ENCODE measurements around the gene CHST8.
"Not testable (repeated sequence)": the region's sequence is repeated elsewhere in the genome, so short reads cannot be mapped to it uniquely, and the experiment has no call there.

CHST8 gene

DNA sequence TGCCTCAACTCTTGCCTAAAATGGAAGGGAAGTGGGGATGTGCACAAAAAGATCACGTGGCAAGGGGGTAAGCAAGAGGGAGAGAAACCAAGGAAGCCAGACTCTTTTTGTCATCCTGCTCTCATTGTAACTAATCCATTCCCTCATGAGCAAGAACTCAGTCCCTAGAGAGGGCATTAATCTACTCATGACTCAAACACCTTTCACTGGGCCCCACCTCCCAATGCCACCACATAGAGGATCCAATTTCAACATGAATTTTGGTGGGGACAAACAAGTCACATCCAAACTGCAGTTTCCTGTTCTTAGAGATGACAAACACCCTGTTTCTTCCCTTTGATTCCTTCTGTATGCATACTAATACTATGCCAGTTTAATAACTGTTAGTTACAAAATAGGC lies 11.2 kb upstream of the CHST8 start:
- TF ChIP-seq FOXP2 (optimal IDR thresholded peaks at IDR 0.05; ENCODE audit: control extremely low read depth, extremely low read length, insufficient read depth) (no peak), POLR2AphosphoS5 (IDR thresholded peaks at IDR 0.05; ENCODE audit: borderline replicate concordance, low read depth, low read length) (no peak), EZH2 (IDR thresholded peaks at IDR 0.05) (no peak)
- no peak overlapping the region for H3K27ac ChIP-seq
- DNase-seq (ENCODE audit: low read depth, low spot score), result no peak
- no peak overlapping the region for H3K4me3 ChIP-seq
- no peaks in the 10 kb centered on the region for H3K36me3 ChIP-seq (ENCODE audit: insufficient read depth, low read length)
- H3K9me3 ChIP-seq (ENCODE audit: low read depth, low read length), result 0 out of 2 replicates have a peak, but pooled peaks cover 4% of the 10 kb centered on the region
- no peak overlapping the region for H3K9ac ChIP-seq (ENCODE audit: insufficient read length)

DNA sequence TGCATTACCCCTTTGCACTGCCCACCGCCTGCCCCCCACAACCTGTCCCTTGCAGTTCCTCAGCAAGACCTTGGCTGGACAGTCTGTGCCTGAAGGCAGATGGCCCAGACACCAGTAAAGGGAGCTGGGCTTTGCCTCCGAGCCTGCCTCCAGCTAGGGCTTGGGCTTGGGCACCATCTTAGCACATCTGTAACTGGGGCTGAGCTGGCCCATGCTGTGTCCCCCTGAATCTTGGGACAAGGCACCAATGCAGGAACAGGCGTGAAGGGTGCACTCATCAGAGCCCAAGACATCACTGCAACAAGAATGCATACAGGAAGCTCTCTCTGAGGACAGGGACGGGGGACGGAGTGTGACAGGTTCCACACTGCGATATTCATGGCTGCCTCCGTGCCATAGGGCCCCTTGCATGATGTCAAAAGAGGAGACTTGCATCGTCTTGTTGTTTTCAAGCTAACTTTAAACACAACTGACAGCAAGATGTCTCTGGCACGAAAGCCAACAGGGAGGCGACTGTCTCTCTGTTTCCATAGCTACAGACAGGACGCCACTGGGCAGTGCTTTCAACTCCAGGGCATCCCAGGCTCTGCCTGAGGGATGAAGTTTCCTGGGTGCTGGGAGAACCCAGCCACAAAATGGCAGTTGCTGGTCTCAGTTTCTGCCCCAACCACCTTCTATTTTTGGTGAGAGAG lies 8.7 kb upstream of the CHST8 start:
- Histone ChIP-seq H3K4me3 (no peak overlapping the region), H3K27ac (no peak overlapping the region), H3K36me3 (ENCODE audit: insufficient read depth, low read length) (no peaks in the 10 kb centered on the region), H3K9me3 (ENCODE audit: low read depth, low read length) (0 out of 2 replicates have a peak, but pooled peaks cover 4% of the 10 kb centered on the region), H3K9ac (ENCODE audit: insufficient read length) (no peak overlapping the region)
- TF ChIP-seq EZH2 (IDR thresholded peaks at IDR 0.05) (no peak), POLR2AphosphoS5 (IDR thresholded peaks at IDR 0.05; ENCODE audit: borderline replicate concordance, low read depth, low read length) (no peak), FOXP2 (optimal IDR thresholded peaks at IDR 0.05; ENCODE audit: control extremely low read depth, extremely low read length, insufficient read depth) (no peak)
- DNase-seq (ENCODE audit: low read depth, low spot score), result no peak

DNA sequence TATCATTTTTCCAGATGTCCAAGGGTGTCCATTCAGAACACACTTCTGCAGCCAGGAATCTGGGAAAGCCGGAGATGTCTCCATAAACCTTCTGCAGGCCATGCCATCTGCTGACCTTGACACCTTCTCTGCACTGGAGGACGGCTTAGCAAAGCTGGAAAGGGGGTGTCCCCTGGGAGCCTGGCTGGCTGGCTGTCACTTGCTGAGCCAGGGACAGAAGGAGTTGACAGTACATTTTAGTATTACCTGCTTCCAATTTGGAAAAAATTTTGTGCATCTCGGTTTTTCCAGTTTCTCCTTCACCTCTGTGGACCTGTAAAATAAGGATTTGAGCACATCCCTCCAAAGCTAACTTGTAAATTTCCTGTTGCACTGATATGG lies 8.1 kb upstream of the CHST8 start:
- no peak overlapping the region for H3K27ac ChIP-seq
- no peak overlapping the region for H3K9ac ChIP-seq (ENCODE audit: insufficient read length)
- 0 out of 2 replicates have a peak, but pooled peaks cover 4% of the 10 kb centered on the region for H3K9me3 ChIP-seq (ENCODE audit: low read depth, low read length)
- no peak overlapping the region for H3K4me3 ChIP-seq
- H3K36me3 ChIP-seq (ENCODE audit: insufficient read depth, low read length), result no peaks in the 10 kb centered on the region
- TF ChIP-seq EZH2 (IDR thresholded peaks at IDR 0.05) (no peak), FOXP2 (optimal IDR thresholded peaks at IDR 0.05; ENCODE audit: control extremely low read depth, extremely low read length, insufficient read depth) (no peak), POLR2AphosphoS5 (IDR thresholded peaks at IDR 0.05; ENCODE audit: borderline replicate concordance, low read depth, low read length) (no peak)
- no peak for DNase-seq (ENCODE audit: low read depth, low spot score)

DNA sequence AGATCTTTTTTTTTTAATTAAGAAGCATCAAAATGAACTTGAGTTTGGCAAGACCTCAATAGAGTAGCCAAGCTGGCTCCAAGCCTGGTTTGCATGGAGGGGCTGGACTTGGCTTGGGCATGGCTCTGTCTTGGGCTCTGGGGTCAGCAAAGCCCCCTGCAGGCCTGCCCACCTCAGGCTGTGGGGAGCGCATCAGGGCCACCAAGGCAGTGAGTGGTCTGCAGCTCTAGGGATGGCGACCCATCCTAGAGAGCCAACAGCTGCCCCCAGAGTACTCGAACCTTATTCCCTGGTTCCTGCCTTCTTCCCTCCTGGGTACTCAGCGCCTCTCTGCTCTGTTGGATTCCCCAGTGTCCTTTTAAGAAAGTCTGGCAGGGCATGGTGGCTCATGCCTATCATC lies 5.4 kb upstream of the CHST8 start:
- Histone ChIP-seq H3K9ac (ENCODE audit: insufficient read length) (no peak overlapping the region), H3K9me3 (ENCODE audit: low read depth, low read length) (no peaks in the 10 kb centered on the region), H3K36me3 (ENCODE audit: insufficient read depth, low read length) (no peaks in the 10 kb centered on the region), H3K27ac (no peak overlapping the region), H3K4me3 (no peak overlapping the region)
- DNase-seq (ENCODE audit: low read depth, low spot score), result no peak
- no peak for TF ChIP-seq POLR2AphosphoS5 (IDR thresholded peaks at IDR 0.05; ENCODE audit: borderline replicate concordance, low read depth, low read length)
- TF ChIP-seq FOXP2 (optimal IDR thresholded peaks at IDR 0.05; ENCODE audit: control extremely low read depth, extremely low read length, insufficient read depth), result no peak
- no peak for TF ChIP-seq EZH2 (IDR thresholded peaks at IDR 0.05)

DNA sequence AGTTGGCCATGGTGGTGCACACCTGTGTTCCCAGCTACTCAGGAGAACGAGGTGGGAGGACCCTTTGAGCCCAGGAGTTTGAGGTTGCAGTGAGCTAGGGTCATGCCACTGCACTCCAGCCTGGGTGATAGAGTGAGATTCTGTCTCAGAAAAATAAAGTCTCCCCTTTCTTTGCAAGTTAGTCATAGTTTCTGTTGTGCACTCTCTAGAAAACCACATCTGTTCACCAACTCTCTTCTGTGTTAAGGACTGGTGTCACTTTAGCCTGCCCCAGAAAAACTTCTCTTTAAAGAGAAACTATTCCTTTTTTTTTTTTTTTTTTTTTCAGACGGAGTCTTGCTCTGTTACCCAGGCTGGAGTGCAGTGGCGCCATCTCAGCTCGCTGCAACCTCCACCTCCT lies 4.9 kb upstream of the CHST8 start:
- no peak overlapping the region for H3K4me3 ChIP-seq
- H3K9me3 ChIP-seq (ENCODE audit: low read depth, low read length), result no peaks in the 10 kb centered on the region
- no peak overlapping the region for H3K9ac ChIP-seq (ENCODE audit: insufficient read length)
- no peak for DNase-seq (ENCODE audit: low read depth, low spot score)
- no peak overlapping the region for H3K27ac ChIP-seq
- no peaks in the 10 kb centered on the region for H3K36me3 ChIP-seq (ENCODE audit: insufficient read depth, low read length)
- no peak for TF ChIP-seq EZH2 (IDR thresholded peaks at IDR 0.05)
- TF ChIP-seq FOXP2 (optimal IDR thresholded peaks at IDR 0.05; ENCODE audit: control extremely low read depth, extremely low read length, insufficient read depth), result no peak
- no peak for TF ChIP-seq POLR2AphosphoS5 (IDR thresholded peaks at IDR 0.05; ENCODE audit: borderline replicate concordance, low read depth, low read length)

DNA sequence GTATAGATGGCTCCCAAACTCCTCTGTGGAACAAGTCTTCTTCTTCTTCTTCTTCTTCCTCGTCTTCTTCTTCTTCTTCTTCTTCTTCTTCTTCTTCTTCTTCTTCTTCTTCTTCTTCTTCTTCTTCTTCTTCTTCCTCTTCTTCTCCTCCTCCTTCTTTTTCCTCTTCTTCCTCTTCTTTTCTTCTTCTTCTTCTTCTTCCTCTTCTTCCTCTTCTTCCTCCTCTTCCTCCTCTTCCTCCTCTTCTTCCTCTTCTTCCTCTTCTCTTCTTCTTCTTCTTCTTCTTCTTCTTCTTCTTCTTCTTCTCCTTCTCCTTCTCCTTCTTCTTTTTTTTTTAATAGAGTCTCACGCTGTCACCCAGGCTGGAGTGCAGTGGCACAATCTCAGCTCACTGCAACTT lies 3.4 kb upstream of the CHST8 start:
- H3K27ac ChIP-seq; H3K36me3 ChIP-seq (ENCODE audit: insufficient read depth, low read length); H3K9ac ChIP-seq (ENCODE audit: insufficient read length); H3K4me3 ChIP-seq; DNase-seq (ENCODE audit: low read depth, low spot score); H3K9me3 ChIP-seq (ENCODE audit: low read depth, low read length): not testable (repeated sequence)

DNA sequence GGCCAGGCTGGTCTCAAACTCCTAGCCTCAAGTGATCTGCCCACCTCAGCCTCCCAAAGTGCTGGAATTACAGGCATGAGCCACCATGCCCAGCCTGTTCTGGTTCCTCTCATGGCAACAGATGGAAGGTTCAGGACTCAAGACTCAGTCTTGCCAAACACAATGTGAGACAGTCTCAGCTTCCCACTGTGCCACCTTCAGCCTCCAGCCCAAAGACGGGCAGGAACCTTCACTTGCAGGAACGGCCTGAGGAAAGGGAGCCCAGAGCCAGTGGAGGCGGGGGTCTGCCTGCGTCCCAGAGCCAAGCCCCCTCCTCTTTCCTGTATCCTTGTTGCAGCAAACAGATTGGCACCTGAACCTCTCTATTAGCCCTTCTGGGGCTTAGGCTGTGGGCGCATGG lies 2.9 kb upstream of the CHST8 start:
- no peak for TF ChIP-seq EZH2 (IDR thresholded peaks at IDR 0.05)
- TF ChIP-seq FOXP2 (optimal IDR thresholded peaks at IDR 0.05; ENCODE audit: control extremely low read depth, extremely low read length, insufficient read depth), result no peak
- TF ChIP-seq POLR2AphosphoS5 (IDR thresholded peaks at IDR 0.05; ENCODE audit: borderline replicate concordance, low read depth, low read length), result no peak
- no peak overlapping the region for H3K9ac ChIP-seq (ENCODE audit: insufficient read length)

DNA sequence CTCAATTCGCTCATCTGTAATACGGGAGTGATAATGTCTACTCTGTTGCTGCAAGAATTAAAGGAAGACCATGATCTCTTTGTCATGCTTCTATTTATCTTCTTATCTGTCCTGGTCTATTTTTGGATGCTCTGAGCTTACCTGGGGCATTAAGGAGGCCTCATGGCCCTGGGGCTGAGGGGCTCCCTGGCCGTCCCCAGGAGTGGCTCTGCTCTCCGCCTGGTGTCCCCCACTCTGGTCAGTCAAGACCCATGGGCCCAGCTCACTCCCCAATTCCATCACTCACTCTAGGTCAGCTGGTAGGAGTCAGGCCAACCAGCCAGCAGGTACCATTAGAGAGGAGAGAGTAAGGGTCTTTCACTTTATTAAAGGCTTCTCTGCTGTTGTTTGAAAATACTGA lies 1.1 kb upstream of the CHST8 start:
- Histone ChIP-seq H3K36me3 (ENCODE audit: insufficient read depth, low read length) (no peaks in the 10 kb centered on the region), H3K9ac (ENCODE audit: insufficient read length) (no peak overlapping the region), H3K27ac (no peak overlapping the region), H3K9me3 (ENCODE audit: low read depth, low read length) (no peaks in the 10 kb centered on the region), H3K4me3 (no peak overlapping the region)
- TF ChIP-seq EZH2 (IDR thresholded peaks at IDR 0.05) (no peak), FOXP2 (optimal IDR thresholded peaks at IDR 0.05; ENCODE audit: control extremely low read depth, extremely low read length, insufficient read depth) (no peak), POLR2AphosphoS5 (IDR thresholded peaks at IDR 0.05; ENCODE audit: borderline replicate concordance, low read depth, low read length) (no peak)
- no peak for DNase-seq (ENCODE audit: low read depth, low spot score)

More for the DNA sequence above, 2.9 kb upstream of the CHST8 start:
- Histone ChIP-seq H3K36me3 (ENCODE audit: insufficient read depth, low read length) (no peaks in the 10 kb centered on the region), H3K9me3 (ENCODE audit: low read depth, low read length) (no peaks in the 10 kb centered on the region), H3K27ac (no peak overlapping the region), H3K4me3 (no peak overlapping the region)
- no peak for DNase-seq (ENCODE audit: low read depth, low spot score)
